Karpas-422 (cell line): Measurements from ENCODE around the gene NECAP2. TPM values are rescaled to one million over a fixed set of nuclear protein-coding genes. Genes with fewer than 3 reads are reported as not detected.
"Not testable (repeated sequence)": the region's sequence is repeated elsewhere in the genome, so short reads cannot be mapped to it uniquely, and the experiment has no call there.

Source experiments
- DNase-seq: peaks from one replicate; pipeline ENCODE4 v3.0.0-alpha.2; 2015
- H2AFZ ChIP-seq: fragments of 200-600 bp; sonication (generic); 2 replicates; pipeline ENCODE4 v1.6.1; 2014; ENCODE audit warnings: antibody characterized with exemption, low read length, mixed read lengths
- H3K27ac ChIP-seq: fragments of 200-600 bp; sonication (generic); 2 replicates; pipeline ENCODE4 v1.5.1; 2014; ENCODE audit warnings: mild to moderate bottlenecking, low read length, moderate library complexity
- H3K27me3 ChIP-seq: fragments of 200-600 bp; sonication (generic); 2 replicates; pipeline ENCODE4 v1.6.1; 2014; ENCODE audit warnings: low read length, mixed read lengths
- H3K36me3 ChIP-seq: fragments of 200-600 bp; sonication (generic); 2 replicates; pipeline ENCODE4 v1.6.1; 2014; ENCODE audit warnings: low read length, mixed read lengths; ENCODE audit not compliant: insufficient read depth
- H3K4me1 ChIP-seq: fragments of 200-600 bp; sonication (generic); 2 replicates; pipeline ENCODE4 v1.6.1; 2014; ENCODE audit warnings: mild to moderate bottlenecking, low read length, mixed read lengths
- H3K4me2 ChIP-seq: fragments of 200-600 bp; sonication (generic); 2 replicates; pipeline ENCODE4 v1.6.1; 2014; ENCODE audit warnings: low read length, low read depth, mild to moderate bottlenecking; ENCODE audit not compliant: poor library complexity, severe bottlenecking
- H3K4me3 ChIP-seq: fragments of 200-600 bp; sonication (generic); 2 replicates; pipeline ENCODE4 v1.5.1; 2014; ENCODE audit warnings: mild to moderate bottlenecking, antibody characterized with exemption, low read length, mixed read lengths
- H3K79me2 ChIP-seq: fragments of 200-600 bp; sonication (generic); 2 replicates; pipeline ENCODE4 v1.6.1; 2014; ENCODE audit warnings: mild to moderate bottlenecking, low read length, mixed read lengths
- H3K9ac ChIP-seq: fragments of 200-600 bp; sonication (generic); 2 replicates; pipeline ENCODE4 v1.6.0; 2014; ENCODE audit warnings: low read length
- H3K9me2 ChIP-seq: fragments of 200-600 bp; sonication (generic), shearing (Covaris generic); replicated peaks from 2 replicates; pipeline ENCODE4 v1.6.0; 2014; ENCODE audit warnings: mild to moderate bottlenecking, low read length, moderate library complexity; ENCODE audit not compliant: insufficient read depth
- H3K9me3 ChIP-seq: fragments of 300-700, 200-600 bp; sonication (generic); 2 replicates; pipeline ENCODE4 v1.6.1; 2014; ENCODE audit warnings: low read length, mixed read lengths
- H4K20me1 ChIP-seq: fragments of 200-600 bp; sonication (generic); 2 replicates; pipeline ENCODE4 v1.6.1; 2014; ENCODE audit warnings: mild to moderate bottlenecking, antibody characterized with exemption, low read length, low read depth; ENCODE audit not compliant: insufficient read depth
- total RNA-seq: library from RNA; depleted of rRNA; stranded (reverse); fragments of >200 nt; shearing (Covaris generic); gene quantifications from 2 replicates; pipeline ENCODE4 v1.2.3, GENCODE V29; 2014; ENCODE audit warnings: low replicate concordance

Gene NECAP2
- total RNA-seq, 1 experiment from 2014 or later: 54.9 TPM

GRCh38 chr1:16474891-16475290 lies 34.4 kb downstream of the NECAP2 start:
- not testable (repeated sequence) for H3K4me1 ChIP-seq, H3K79me2 ChIP-seq, H3K9me3 ChIP-seq, H3K27ac ChIP-seq, H3K27me3 ChIP-seq, H3K36me3 ChIP-seq, H3K9me2 ChIP-seq, H2AFZ ChIP-seq, H3K4me3 ChIP-seq, H4K20me1 ChIP-seq, H3K4me2 ChIP-seq, H3K9ac ChIP-seq
- DNase-seq: peak; percentile 59

DNA sequence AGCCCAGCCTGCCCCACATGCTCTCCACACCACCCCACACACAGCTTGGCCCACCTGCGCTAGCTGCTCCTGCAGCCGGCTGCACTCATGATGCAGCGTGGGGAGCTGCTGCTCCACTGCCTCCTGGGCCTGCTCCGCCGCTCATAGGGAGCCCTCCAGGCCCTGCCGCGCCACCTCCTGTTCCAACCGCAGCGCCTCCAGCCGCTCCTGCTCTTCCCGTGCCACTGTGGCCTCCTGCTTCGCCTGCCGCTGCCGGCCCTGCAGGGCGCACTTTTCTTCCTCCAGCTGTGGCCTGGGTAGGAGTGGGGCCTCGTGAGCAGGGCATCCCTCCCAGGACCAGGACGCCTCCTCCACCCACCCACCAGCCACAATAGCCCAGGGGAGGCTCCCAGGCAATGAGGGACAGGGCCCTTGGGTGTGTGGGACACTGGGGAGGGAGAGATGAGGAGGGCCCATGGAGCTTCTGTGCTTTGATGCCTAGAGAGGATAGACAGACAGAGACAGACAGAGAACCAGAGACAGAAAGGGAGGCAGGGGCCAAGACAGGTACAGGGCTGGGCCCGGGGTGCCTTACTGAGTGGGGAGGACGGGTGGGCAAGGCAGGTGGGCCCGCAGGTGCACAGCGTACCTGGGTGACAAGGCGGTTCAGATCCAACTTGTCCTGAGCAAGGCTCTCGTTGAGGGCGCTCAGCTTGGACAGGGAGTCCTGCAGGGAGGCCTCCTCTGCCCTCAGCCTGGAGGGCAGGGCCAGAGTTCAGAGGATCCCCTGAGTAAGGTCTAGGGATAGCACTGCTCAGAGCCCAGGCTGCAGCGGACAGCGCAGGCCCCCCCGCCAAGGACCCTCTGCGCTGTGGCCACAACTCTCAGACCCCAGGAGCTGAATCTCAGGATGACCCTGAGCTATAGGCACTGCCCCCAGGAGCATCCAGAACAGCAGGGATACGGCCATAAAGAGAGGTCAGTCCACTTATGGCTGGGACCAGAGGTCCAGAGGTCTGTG lies 35.5 kb downstream of the NECAP2 start:
- H3K9ac ChIP-seq, H3K4me1 ChIP-seq: not testable (repeated sequence)

DNA sequence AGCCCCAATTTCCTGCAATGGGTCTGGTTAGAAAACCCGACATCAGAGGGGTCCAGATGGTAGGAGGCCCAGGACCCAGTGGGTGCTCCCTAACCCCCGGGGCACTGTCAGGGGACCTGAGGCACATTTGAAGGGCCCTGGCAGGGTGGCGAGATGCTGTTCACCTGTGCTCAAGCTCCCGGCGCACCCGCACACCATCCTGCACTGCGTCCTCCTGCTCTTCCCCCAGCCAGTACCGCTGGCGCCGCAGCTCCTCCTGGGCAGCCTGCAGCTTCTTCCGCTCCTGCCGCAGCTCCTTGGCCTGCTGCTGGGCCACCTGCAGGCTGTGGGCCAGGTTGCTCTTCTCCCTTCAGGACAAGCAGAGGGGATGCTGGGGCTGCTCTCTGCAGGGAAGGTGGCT lies 37.6 kb downstream of the NECAP2 start:
- no peaks in the 10 kb centered on the region for H3K4me1 ChIP-seq
- no peaks in the 10 kb centered on the region for H3K9me3 ChIP-seq
- H3K36me3 ChIP-seq: no peaks in the 10 kb centered on the region; the same call in 1 of the 2 replicates
- H3K27ac ChIP-seq: no peak overlapping the region
- H3K4me3 ChIP-seq: no peak overlapping the region
- H3K9ac ChIP-seq: no peak overlapping the region
- H4K20me1 ChIP-seq: no peaks in the 10 kb centered on the region
- no peaks in the 10 kb centered on the region for H3K27me3 ChIP-seq
- H3K4me2 ChIP-seq: no peak overlapping the region
- H3K9me2 ChIP-seq: no peaks in the 10 kb centered on the region
- H2AFZ ChIP-seq: no peak overlapping the region
- no peak for DNase-seq
- H3K79me2 ChIP-seq: no peaks in the 10 kb centered on the region

More for the DNA sequence above, 35.5 kb downstream of the NECAP2 start:
- H3K36me3 ChIP-seq, H3K4me3 ChIP-seq, H3K9me2 ChIP-seq, H3K27me3 ChIP-seq, H3K79me2 ChIP-seq, H3K9me3 ChIP-seq, H3K4me2 ChIP-seq, H3K27ac ChIP-seq, DNase-seq, H2AFZ ChIP-seq, H4K20me1 ChIP-seq: not testable (repeated sequence)

DNA sequence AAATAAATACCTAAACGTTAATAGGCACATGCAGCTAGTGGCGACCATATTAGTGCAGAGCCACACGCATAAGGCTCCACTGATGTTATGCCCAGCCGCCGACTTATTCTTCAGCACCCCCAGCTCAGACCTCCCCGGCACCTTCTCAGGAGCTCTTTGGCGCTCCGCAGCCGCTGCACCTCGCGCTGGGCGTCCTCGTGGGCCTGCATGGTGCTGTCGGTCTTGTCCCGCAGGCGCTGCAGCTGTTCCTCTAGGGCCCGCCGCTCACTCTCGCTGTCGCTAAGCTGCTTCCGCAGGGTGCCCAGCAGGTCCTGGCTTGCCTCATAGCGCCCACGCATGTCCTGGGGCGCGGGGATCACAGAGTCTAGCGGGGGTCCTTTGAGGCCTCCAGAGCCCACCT lies 42.6 kb downstream of the NECAP2 start:
- not testable (repeated sequence) for H3K4me1 ChIP-seq, H3K9me2 ChIP-seq, H2AFZ ChIP-seq, DNase-seq, H3K27me3 ChIP-seq, H3K9me3 ChIP-seq, H4K20me1 ChIP-seq, H3K9ac ChIP-seq, H3K36me3 ChIP-seq, H3K4me3 ChIP-seq, H3K27ac ChIP-seq, H3K4me2 ChIP-seq, H3K79me2 ChIP-seq

DNA sequence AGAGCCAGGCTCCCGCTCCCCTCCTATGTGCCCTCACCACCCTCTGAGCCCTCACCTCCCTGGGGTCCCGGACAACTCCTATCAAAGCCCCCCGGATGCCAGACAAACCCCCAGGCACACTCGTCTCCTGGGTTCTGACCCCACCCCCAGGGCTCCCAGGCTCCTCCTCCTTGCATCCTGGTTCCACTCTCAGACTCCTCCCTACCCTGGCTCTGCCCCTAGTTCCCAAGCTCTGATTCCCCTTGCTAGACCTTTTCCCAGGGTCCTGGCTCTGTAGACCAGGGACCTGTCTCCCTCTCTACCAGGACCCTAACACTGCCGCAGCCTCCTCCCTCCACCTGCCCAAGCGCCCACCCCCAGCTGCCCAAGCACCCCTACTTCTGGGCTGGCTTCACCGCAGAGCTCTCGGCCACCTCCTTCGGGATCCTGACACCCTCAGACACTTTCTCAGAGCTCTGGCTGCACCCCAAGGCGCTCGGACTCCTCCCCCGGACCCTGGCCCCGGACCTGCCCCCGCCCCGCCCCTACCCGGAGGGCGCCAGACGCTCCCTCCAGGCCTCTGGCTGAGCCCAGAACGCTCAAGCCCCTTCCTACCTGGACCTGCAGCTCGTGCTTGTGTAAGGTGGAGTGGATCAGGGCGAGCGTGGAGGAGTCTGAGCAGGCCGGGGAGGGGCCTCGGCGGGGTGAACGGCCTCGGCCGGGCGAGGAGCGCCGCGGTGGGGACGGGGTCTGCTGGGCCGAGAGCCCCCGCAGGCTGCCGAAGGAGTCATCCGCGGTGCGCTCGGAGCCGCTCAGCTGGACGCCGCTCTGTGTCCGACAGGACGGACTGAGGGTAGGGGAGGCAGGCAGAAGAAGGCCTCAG lies 43.3 kb downstream of the NECAP2 start:
- not testable (repeated sequence) for H3K27me3 ChIP-seq, H3K4me3 ChIP-seq, H3K27ac ChIP-seq, H4K20me1 ChIP-seq, H3K79me2 ChIP-seq, DNase-seq, H3K9me2 ChIP-seq, H3K36me3 ChIP-seq, H3K4me2 ChIP-seq, H3K9me3 ChIP-seq, H3K4me1 ChIP-seq, H3K9ac ChIP-seq, H2AFZ ChIP-seq

GRCh38 chr1:16484501-16484835 lies 43.9 kb downstream of the NECAP2 start:
- Histone ChIP-seq H3K4me2 (no peak overlapping the region), H3K9me2 (no peaks in the 10 kb centered on the region), H3K4me3 (no peak overlapping the region), H3K9me3 (no peaks in the 10 kb centered on the region), H3K79me2 (no peaks in the 10 kb centered on the region), H3K36me3 (no peaks in the 10 kb centered on the region), H3K9ac (no peak overlapping the region), H3K27ac (no peak overlapping the region), H2AFZ (no peak overlapping the region), H3K27me3 (no peaks in the 10 kb centered on the region), H3K4me1 (no peaks in the 10 kb centered on the region), H4K20me1 (no peaks in the 10 kb centered on the region)
- no peak for DNase-seq

DNA sequence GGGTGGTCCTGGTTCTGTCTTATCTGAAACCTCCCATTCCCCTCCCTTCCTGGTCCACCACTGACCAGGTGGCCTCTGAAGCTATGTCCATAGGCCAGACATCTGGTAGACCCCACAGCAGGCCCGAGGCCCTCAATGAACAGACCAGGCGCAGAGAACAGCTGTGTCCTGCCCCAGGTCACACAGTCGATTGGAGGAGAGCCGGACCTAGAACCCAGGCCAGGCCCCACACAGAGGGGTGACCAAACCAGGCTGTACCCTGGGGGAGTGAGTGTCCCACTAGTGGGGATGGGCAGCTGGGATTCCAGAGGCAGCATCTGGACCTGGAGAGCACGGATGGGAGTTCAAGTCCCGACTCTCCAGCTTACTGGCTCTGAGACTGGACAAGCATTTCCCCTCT lies 44.4 kb downstream of the NECAP2 start:
- no peak for DNase-seq
- Histone ChIP-seq H3K9ac (no peak overlapping the region), H3K4me1 (no peaks in the 10 kb centered on the region), H2AFZ (no peak overlapping the region), H3K27me3 (no peaks in the 10 kb centered on the region), H3K4me2 (no peak overlapping the region), H3K27ac (no peak overlapping the region), H3K4me3 (no peak overlapping the region), H3K9me3 (no peaks in the 10 kb centered on the region), H3K9me2 (no peaks in the 10 kb centered on the region), H4K20me1 (no peaks in the 10 kb centered on the region), H3K36me3 (no peaks in the 10 kb centered on the region), H3K79me2 (no peaks in the 10 kb centered on the region)

DNA sequence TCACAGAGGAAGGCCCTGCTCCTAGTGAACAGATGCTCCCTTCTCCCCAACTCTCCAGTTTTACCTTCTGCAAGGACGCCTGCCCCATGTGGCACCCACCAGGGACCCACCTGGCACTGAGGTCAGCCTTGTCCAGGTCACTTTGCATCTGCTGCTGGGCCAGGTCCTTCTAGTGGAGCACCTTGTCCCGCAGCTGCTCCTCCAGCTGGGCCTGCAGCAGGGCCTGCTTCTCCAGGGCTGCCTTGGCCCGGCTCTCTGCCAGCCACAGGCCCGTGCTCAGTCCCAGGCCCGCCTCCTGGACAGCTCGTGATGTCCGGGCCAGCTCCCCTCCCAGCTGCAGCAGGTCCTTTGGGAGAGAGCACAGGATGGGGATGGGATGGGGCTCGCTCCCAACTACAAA lies 45.8 kb downstream of the NECAP2 start:
- not testable (repeated sequence) for H3K36me3 ChIP-seq, H3K27me3 ChIP-seq

More for the DNA sequence above, 45.8 kb downstream of the NECAP2 start:
- not testable (repeated sequence) for DNase-seq, H2AFZ ChIP-seq, H3K4me2 ChIP-seq, H3K79me2 ChIP-seq, H3K4me1 ChIP-seq, H3K9me3 ChIP-seq, H3K4me3 ChIP-seq, H3K9ac ChIP-seq, H4K20me1 ChIP-seq, H3K9me2 ChIP-seq, H3K27ac ChIP-seq
